Measurements from ENCODE around the gene CAP2.

DNA sequence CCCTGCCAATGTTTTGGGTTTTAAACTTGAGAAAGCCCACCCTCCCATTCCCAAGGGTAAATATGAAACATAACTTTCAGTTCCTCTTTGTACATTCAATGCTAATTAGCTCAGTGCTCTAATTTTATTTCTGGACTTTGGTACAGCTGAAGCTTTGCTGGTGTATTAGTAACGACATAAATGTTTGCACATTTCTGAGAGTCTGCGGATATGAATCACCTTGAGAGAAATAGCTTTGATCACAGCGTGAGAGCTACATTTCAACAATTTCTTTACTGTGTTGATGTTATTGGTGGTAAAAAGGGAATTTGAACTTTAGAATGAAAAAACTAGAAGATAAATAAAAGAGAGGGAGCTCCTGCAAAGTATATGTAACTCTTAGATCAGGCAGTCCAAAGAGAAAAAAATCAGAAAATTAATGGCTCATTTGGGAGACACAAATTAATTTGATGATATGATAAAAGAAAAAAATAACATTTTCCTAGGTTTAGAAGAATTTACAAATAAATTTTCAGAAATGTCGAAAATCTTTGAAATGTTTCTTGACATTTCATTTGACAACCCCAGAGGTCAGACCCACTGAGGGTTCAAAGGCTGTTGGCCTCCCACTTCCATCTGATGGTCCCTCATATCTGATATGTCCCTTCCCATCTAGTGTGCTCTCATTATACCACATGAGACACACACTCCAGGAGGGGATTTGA lies 38.5 kb upstream of the CAP2 start:
- TF ChIP-seq, protein P1, sequence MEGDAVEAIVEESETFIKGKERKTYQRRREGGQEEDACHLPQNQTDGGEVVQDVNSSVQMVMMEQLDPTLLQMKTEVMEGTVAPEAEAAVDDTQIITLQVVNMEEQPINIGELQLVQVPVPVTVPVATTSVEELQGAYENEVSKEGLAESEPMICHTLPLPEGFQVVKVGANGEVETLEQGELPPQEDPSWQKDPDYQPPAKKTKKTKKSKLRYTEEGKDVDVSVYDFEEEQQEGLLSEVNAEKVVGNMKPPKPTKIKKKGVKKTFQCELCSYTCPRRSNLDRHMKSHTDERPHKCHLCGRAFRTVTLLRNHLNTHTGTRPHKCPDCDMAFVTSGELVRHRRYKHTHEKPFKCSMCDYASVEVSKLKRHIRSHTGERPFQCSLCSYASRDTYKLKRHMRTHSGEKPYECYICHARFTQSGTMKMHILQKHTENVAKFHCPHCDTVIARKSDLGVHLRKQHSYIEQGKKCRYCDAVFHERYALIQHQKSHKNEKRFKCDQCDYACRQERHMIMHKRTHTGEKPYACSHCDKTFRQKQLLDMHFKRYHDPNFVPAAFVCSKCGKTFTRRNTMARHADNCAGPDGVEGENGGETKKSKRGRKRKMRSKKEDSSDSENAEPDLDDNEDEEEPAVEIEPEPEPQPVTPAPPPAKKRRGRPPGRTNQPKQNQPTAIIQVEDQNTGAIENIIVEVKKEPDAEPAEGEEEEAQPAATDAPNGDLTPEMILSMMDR (IDR thresholded peaks at IDR 0.05): no peak
- TF ChIP-seq POLR2A (IDR thresholded peaks at IDR 0.05): no peak

All from body of pancreas (tissue), 4 donors.